ENCODE measurements around the gene RNPEPL1. TPM values are rescaled to one million over a fixed set of nuclear protein-coding genes. Genes with fewer than 3 reads are reported as not detected.
A peak's percentile ranks its signal among the peaks of the same experiment; 100 is the strongest.

RNPEPL1 gene
- total and polyA plus RNA-seq, 4 experiments from 2014 or later = 13.6 to 145 (median 120) TPM

DNA sequence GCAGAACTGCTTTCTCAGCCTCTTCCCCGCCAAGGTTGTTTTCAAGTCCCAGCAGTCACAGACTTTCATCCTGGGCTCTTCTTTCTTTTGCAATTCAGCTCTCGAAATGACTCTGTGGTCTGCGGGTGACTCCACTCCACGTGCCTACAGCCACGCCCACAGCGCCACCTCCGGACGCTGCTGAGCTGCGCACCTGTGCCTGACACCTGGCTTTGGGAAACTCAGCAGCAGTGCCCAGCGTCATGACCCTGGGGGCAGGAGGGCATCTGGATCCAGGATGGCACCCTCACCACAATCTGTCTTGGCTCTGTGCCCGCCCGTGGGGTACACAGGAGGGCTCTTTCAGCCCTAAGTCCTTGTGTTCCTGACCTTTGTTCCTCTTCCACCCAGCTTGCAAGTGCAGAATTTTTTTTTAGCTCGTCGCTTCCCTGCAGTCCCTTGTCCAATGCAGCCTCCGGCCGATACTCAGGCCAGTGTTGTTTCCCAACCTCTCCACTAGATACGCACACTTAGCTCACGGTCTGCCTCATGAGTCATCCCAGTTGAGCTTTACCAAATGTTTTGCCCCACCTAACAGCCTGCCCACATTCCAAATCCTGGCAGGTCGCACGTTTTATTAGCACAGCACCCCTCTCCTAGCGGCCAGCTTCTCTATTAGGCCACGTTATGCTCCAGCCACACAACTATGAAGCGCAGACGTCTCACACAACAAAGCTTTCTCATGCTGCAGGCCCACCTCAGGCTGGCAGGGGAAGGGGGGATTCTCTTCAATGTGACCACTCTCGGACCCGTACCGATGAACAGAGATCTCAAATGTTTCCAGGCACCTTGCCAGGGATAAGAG, 11.7 kb downstream of the RNPEPL1 start:
- CTCF ChIA-PET (ENCODE audit: partially characterized antibody) = interaction anchor here (1.0 to 2.2 kb wide), 14 partner anchors 9 to 88 kb away, joined by 3 to 57 read pairs (median 12); partner anchors contain the start of gene RNPEPL1
- Histone ChIP-seq H3K27me3 (ENCODE audit: insufficient read depth, low read length) (no peaks in the 10 kb centered on the region), H3K27ac (ENCODE audit: low read depth, low read length) (peak overlapping the region; percentile 30), H3K4me3 (ENCODE audit: low read length in 2 of 2) (peak overlapping the region in 1 of 2 donors; percentile 8), H3K36me3 (ENCODE audit: insufficient read depth, low read length) (peaks cover 38% of the 10 kb centered on the region), H3K9me3 (ENCODE audit: control insufficient read depth in 1 of 2, low read length in 2 of 2) (no peaks in the 10 kb centered on the region), H3K4me1 (ENCODE audit: insufficient read depth, low read length) (peaks cover 34% of the 10 kb centered on the region)
- POLR2A ChIA-PET (ENCODE audit: partially characterized antibody) = interaction anchor here (0.7 to 16.4 kb wide), 10 partner anchors 9 to 68 kb away, joined by 3 to 249 read pairs (median 9); partner anchors contain the start of genes ANKMY1, DUSP28, GPR35 and RNPEPL1
- H3K4me1 Mint-ChIP-seq = peaks cover 19 to 50% (median 36%) of the 10 kb centered on the region in 4 donors
- peaks cover 20 to 29% of the 10 kb centered on the region in 2 donors for H3K36me3 Mint-ChIP-seq
- peaks cover 0 to 2% (median 0%) of the 10 kb centered on the region in 8 donors for H3K9me3 Mint-ChIP-seq
- peak overlapping the region; percentile 74 to 93 (median 88) for H3K27ac Mint-ChIP-seq
- intact Hi-C loops (cut with micrococcal nuclease) = loop anchor here (1.0 kb wide), 2 partner anchors 14 to 66 kb away; no protein-coding TSS in a partner anchor
- DNase-seq = peak; percentile 83 to 89 (median 85)
- no peaks in the 10 kb centered on the region for H3K27me3 Mint-ChIP-seq
- peak overlapping the region; percentile 5 to 70 (median 47) for H3K4me3 Mint-ChIP-seq

DNA sequence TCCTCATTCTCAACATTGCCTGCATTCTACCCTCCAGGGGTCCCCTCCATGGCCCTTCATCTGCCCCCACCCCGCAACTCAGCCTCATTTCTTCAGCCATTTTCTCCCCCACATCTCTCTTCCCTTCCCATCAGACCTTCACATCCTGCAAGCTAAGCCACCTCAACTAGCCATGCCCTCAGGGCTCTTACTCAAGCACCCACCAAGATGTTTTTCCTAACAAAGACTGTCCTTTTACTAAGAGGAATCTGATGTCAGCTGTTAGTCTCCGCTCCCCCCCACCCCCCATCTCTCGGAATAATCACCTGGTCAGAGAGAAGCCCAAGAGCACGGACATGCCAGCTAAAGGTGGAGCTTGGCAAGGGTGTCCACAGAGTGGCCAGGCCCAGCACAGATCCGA, 13.5 kb downstream of the RNPEPL1 start:
- Mint-ChIP-seq H3K4me1 (peaks cover 19 to 61% (median 42%) of the 10 kb centered on the region in 4 donors), H3K27me3 (no peaks in the 10 kb centered on the region), H3K36me3 (peaks cover 20 to 24% of the 10 kb centered on the region in 2 donors), H3K4me3 (no peak overlapping the region), H3K9me3 (peaks cover 0 to 2% (median 0%) of the 10 kb centered on the region in 8 donors), H3K27ac (peak overlapping the region in 4 of 7 donors; percentile 52 to 75 (median 58))
- Histone ChIP-seq H3K36me3 (ENCODE audit: insufficient read depth, low read length) (peaks cover 22% of the 10 kb centered on the region), H3K4me1 (ENCODE audit: insufficient read depth, low read length) (peaks cover 44% of the 10 kb centered on the region), H3K27me3 (ENCODE audit: insufficient read depth, low read length) (no peaks in the 10 kb centered on the region), H3K9me3 (ENCODE audit: control insufficient read depth in 1 of 2, low read length in 2 of 2) (no peaks in the 10 kb centered on the region), H3K4me3 (ENCODE audit: low read length in 2 of 2) (no peak overlapping the region), H3K27ac (ENCODE audit: low read depth, low read length) (no peak overlapping the region)
- ChIA-PET POLR2A (ENCODE audit: partially characterized antibody) (interaction anchor here (7.0 kb wide), 1 partner anchor 16 kb away, joined by 131 read pairs; no protein-coding TSS in a partner anchor), CTCF (ENCODE audit: partially characterized antibody) (interaction anchor here (1.0 to 1.6 kb wide), 3 partner anchors 15 to 68 kb away, joined by 3 to 6 read pairs (median 5); no protein-coding TSS in a partner anchor)
- DNase-seq = no peak
- intact Hi-C loops (cut with micrococcal nuclease) = no loop called here

DNA sequence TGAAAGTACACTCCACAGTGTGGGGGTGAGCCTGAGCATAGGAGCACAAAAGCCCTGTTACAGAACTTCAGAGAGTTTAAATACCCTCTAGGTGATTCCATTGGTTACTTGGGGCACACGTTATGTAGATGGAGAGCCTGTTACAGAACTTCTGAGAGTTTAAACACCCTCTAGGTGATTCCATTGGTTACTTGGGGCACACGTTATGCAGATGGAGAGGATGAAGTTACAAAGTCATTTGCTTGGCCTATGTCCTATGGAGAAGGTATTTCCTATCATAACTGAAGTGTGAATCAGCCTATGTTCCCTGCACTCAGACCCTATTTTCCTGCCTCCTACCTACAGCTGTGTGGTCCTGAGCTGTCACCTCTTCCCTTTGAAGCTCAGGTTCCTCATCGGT, 14.5 kb downstream of the RNPEPL1 start:
- Mint-ChIP-seq H3K4me1 (peaks cover 23 to 70% (median 51%) of the 10 kb centered on the region in 4 donors), H3K27ac (peak overlapping the region in 2 of 7 donors; percentile 7 to 76), H3K4me3 (no peak overlapping the region), H3K36me3 (peaks cover 20 to 30% of the 10 kb centered on the region in 2 donors), H3K27me3 (no peaks in the 10 kb centered on the region), H3K9me3 (peaks cover 0 to 2% (median 0%) of the 10 kb centered on the region in 8 donors)
- ChIA-PET POLR2A (ENCODE audit: partially characterized antibody) (interaction anchor here (7.7 kb wide), 1 partner anchor 15 kb away, joined by 461 read pairs; the partner anchor contains the start of genes DUSP28 and RNPEPL1), CTCF (ENCODE audit: partially characterized antibody) (interaction anchor here (1.0 to 1.6 kb wide), 3 partner anchors 16 to 69 kb away, joined by 3 to 6 read pairs (median 5); no protein-coding TSS in a partner anchor)
- Histone ChIP-seq H3K27ac (ENCODE audit: low read depth, low read length) (no peak overlapping the region), H3K4me1 (ENCODE audit: insufficient read depth, low read length) (peaks cover 50% of the 10 kb centered on the region), H3K36me3 (ENCODE audit: insufficient read depth, low read length) (peaks cover 13% of the 10 kb centered on the region), H3K4me3 (ENCODE audit: low read length in 2 of 2) (no peak overlapping the region), H3K9me3 (ENCODE audit: control insufficient read depth in 1 of 2, low read length in 2 of 2) (no peaks in the 10 kb centered on the region), H3K27me3 (ENCODE audit: insufficient read depth, low read length) (no peaks in the 10 kb centered on the region)
- no peak for DNase-seq
- intact Hi-C loops (cut with micrococcal nuclease) = no loop called here

DNA sequence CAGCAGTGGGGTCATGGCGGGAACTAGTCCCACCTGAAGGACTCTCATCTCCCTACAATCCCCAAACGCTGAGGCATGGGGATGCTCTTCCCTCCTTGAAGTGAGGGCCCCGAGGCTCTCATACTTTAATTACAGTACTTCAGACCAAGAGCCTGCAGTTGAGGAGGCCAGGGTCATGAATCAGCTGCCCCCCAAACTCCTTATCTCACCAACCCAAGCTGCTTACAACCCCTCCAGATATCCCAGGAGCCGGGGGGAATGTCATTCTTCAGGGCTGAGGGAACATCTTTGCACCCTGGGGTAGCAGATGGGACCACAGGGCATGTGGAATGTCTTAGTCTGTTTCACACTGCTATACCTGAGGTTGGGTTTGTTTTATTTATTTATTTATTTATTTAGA, 15.5 kb downstream of the RNPEPL1 start:
- peaks cover 0 to 2% (median 0%) of the 10 kb centered on the region in 8 donors for H3K9me3 Mint-ChIP-seq
- CTCF ChIA-PET (ENCODE audit: partially characterized antibody) = interaction anchor here (1.5 to 4.2 kb wide), 2 partner anchors 23 to 70 kb away, joined by 4 to 46 read pairs; partner anchors contain the start of gene DUSP28
- H3K27me3 Mint-ChIP-seq = no peaks in the 10 kb centered on the region
- H3K4me1 Mint-ChIP-seq = peaks cover 33 to 74% (median 58%) of the 10 kb centered on the region in 4 donors
- Histone ChIP-seq H3K4me1 (ENCODE audit: insufficient read depth, low read length) (peaks cover 56% of the 10 kb centered on the region), H3K36me3 (ENCODE audit: insufficient read depth, low read length) (peaks cover 3% of the 10 kb centered on the region), H3K27ac (ENCODE audit: low read depth, low read length) (no peak overlapping the region), H3K4me3 (ENCODE audit: low read length in 2 of 2) (no peak overlapping the region), H3K9me3 (ENCODE audit: control insufficient read depth in 1 of 2, low read length in 2 of 2) (no peaks in the 10 kb centered on the region), H3K27me3 (ENCODE audit: insufficient read depth, low read length) (no peaks in the 10 kb centered on the region)
- H3K27ac Mint-ChIP-seq = peak overlapping the region in 2 of 7 donors; percentile 7 to 36
- intact Hi-C loops (cut with micrococcal nuclease) = no loop called here
- H3K36me3 Mint-ChIP-seq = peaks cover 24 to 37% of the 10 kb centered on the region in 2 donors
- no peak overlapping the region for H3K4me3 Mint-ChIP-seq
- POLR2A ChIA-PET (ENCODE audit: partially characterized antibody) = interaction anchor here (7.7 kb wide), 1 partner anchor 16 kb away, joined by 461 read pairs; the partner anchor contains the start of genes DUSP28 and RNPEPL1
- DNase-seq = peak in 1 of 5 donors; percentile 22

DNA sequence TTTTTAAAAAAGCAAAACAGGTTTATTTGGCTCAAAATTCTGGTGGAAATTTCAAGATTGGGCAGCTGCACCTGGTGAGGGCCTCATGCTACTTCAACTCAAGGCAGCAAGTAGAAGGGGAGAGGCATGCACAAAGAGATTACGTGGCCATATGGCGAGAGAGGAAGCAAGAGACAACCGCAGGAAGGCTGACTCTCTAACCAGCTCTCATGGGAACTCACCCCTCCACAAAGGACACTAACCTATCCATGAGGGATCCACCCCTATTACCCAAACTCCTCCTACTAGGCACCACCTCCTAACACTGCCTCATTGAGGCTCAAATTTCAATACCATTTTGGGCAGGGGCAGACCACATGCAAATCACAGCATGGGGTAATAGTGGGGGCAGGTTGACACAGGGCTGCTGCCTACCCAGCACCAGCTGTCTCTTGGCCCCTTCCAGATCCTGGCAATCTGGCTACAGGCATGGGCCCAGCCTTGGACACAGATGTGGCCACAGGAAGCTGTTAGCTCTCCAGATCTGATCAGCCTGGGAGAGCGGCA, 16.3 kb downstream of the RNPEPL1 start:
- H3K36me3 ChIP-seq (ENCODE audit: insufficient read depth, low read length) = peaks cover 7% of the 10 kb centered on the region
- H3K27ac ChIP-seq (ENCODE audit: low read depth, low read length) = no peak overlapping the region
- Mint-ChIP-seq H3K4me3 (peak overlapping the region; percentile 46 to 97 (median 72)), H3K36me3 (peaks cover 29 to 39% of the 10 kb centered on the region in 2 donors), H3K9me3 (peaks cover 0 to 2% (median 0%) of the 10 kb centered on the region in 8 donors), H3K27me3 (no peaks in the 10 kb centered on the region), H3K27ac (peak overlapping the region in 4 of 7 donors; percentile 46 to 83 (median 70)), H3K4me1 (peaks cover 31 to 72% (median 54%) of the 10 kb centered on the region in 4 donors)
- peak in 1 of 5 donors; percentile 35 for DNase-seq
- no peaks in the 10 kb centered on the region for H3K9me3 ChIP-seq (ENCODE audit: control insufficient read depth in 1 of 2, low read length in 2 of 2)
- no peak overlapping the region for H3K4me3 ChIP-seq (ENCODE audit: low read length in 2 of 2)
- CTCF ChIA-PET (ENCODE audit: partially characterized antibody) = interaction anchor here (1.5 to 5.3 kb wide), 4 partner anchors 18 to 70 kb away, joined by 4 to 61 read pairs (median 36); partner anchors contain the start of genes ANKMY1 and DUSP28
- H3K4me1 ChIP-seq (ENCODE audit: insufficient read depth, low read length) = peaks cover 54% of the 10 kb centered on the region
- intact Hi-C loops (cut with micrococcal nuclease) = no loop called here
- no peaks in the 10 kb centered on the region for H3K27me3 ChIP-seq (ENCODE audit: insufficient read depth, low read length)
- POLR2A ChIA-PET (ENCODE audit: partially characterized antibody) = interaction anchor here (5.1 to 7.7 kb wide), 2 partner anchors 16 to 39 kb away, joined by 69 to 461 read pairs; partner anchors contain the start of genes DUSP28, GPR35 and RNPEPL1

DNA sequence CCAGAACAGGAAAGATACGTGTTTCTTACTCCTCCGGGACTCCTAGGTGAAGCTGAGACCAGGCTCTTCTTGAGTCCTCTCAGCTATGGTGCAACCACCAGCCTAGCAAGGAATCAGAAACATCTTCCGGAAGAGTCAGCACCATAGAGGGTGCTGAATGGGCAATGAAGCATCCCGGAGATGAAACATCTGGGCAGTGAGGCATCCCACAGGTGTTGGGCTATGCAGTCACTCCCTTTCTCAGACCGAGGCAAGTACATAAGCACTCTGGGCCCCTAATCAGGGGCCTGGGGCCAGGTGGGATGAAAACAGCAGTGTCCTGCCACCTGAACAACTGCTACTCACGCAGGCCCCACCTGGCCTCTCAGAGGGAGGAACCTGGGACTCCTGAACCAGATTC, 16.8 kb downstream of the RNPEPL1 start:
- Histone ChIP-seq H3K27ac (ENCODE audit: low read depth, low read length) (peak overlapping the region; percentile 80), H3K36me3 (ENCODE audit: insufficient read depth, low read length) (peaks cover 12% of the 10 kb centered on the region), H3K4me3 (ENCODE audit: low read length in 2 of 2) (peak overlapping the region in 1 of 2 donors; percentile 99), H3K27me3 (ENCODE audit: insufficient read depth, low read length) (no peaks in the 10 kb centered on the region), H3K4me1 (ENCODE audit: insufficient read depth, low read length) (peaks cover 48% of the 10 kb centered on the region), H3K9me3 (ENCODE audit: control insufficient read depth in 1 of 2, low read length in 2 of 2) (no peaks in the 10 kb centered on the region)
- peaks cover 26 to 66% (median 49%) of the 10 kb centered on the region in 4 donors for H3K4me1 Mint-ChIP-seq
- H3K27ac Mint-ChIP-seq = peak overlapping the region in 6 of 7 donors; percentile 46 to 97 (median 75)
- POLR2A ChIA-PET (ENCODE audit: partially characterized antibody) = interaction anchor here (1.4 to 7.7 kb wide), 6 partner anchors 16 to 730 kb away, joined by 4 to 461 read pairs (median 8); partner anchors contain the start of genes DUSP28, GPR35, HDLBP and RNPEPL1
- intact Hi-C loops (cut with micrococcal nuclease) = no loop called here
- DNase-seq = no peak
- H3K27me3 Mint-ChIP-seq = no peaks in the 10 kb centered on the region
- peaks cover 0 to 2% (median 0%) of the 10 kb centered on the region in 8 donors for H3K9me3 Mint-ChIP-seq
- peak overlapping the region; percentile 61 to 97 (median 92) for H3K4me3 Mint-ChIP-seq
- CTCF ChIA-PET (ENCODE audit: partially characterized antibody) = interaction anchor here (1.2 to 5.3 kb wide), 8 partner anchors 14 to 71 kb away, joined by 4 to 61 read pairs (median 9); partner anchors contain the start of genes ANKMY1, DUSP28 and GPR35
- H3K36me3 Mint-ChIP-seq = peaks cover 29 to 34% of the 10 kb centered on the region in 2 donors
